ENCODE measurements around the gene MAGI1.

The MAGI1 gene

GRCh38 chr3:65560901-65561300 lies 477.8 kb downstream of the MAGI1 start:
- DNase-seq (ENCODE audit: low read depth) = no peak
- H3K4me3 ChIP-seq (ENCODE audit: low read length) = no peak overlapping the region
- TF ChIP-seq CTCF (conservative IDR thresholded peaks at IDR 0.05; ENCODE audit: low read depth, low read length) = no peak

- H3K4me3 ChIP-seq (ENCODE audit: low read length) = no peak overlapping the region
- TF ChIP-seq CTCF (conservative IDR thresholded peaks at IDR 0.05; ENCODE audit: low read depth, low read length) = no peak
- no peak for DNase-seq (ENCODE audit: low read depth)
Measured at GRCh38 chr3:65560133-65560532, 478.6 kb downstream of the MAGI1 start.

GRCh38 chr3:65559643-65560042 lies 479.1 kb downstream of the MAGI1 start:
- TF ChIP-seq CTCF (conservative IDR thresholded peaks at IDR 0.05; ENCODE audit: low read depth, low read length) = no peak
- no peak overlapping the region for H3K4me3 ChIP-seq (ENCODE audit: low read length)
- no peak for DNase-seq (ENCODE audit: low read depth)

GRCh38 chr3:65558826-65559225 lies 479.9 kb downstream of the MAGI1 start:
- no peak for TF ChIP-seq CTCF (conservative IDR thresholded peaks at IDR 0.05; ENCODE audit: low read depth, low read length)
- DNase-seq (ENCODE audit: low read depth) = no peak
- H3K4me3 ChIP-seq (ENCODE audit: low read length) = no peak overlapping the region

- no peak overlapping the region for H3K4me3 ChIP-seq (ENCODE audit: low read length)
- DNase-seq (ENCODE audit: low read depth) = no peak
- no peak for TF ChIP-seq CTCF (conservative IDR thresholded peaks at IDR 0.05; ENCODE audit: low read depth, low read length)
Measured at GRCh38 chr3:65557899-65558564, 480.7 kb downstream of the MAGI1 start.

- no peak for DNase-seq (ENCODE audit: low read depth)
- H3K4me3 ChIP-seq (ENCODE audit: low read length) = no peak overlapping the region
- TF ChIP-seq CTCF (conservative IDR thresholded peaks at IDR 0.05; ENCODE audit: low read depth, low read length) = no peak
Measured at GRCh38 chr3:65556934-65557577, 481.7 kb downstream of the MAGI1 start.

GRCh38 chr3:65552434-65552833 lies 486.3 kb downstream of the MAGI1 start:
- DNase-seq (ENCODE audit: low read depth) = no peak
- H3K4me3 ChIP-seq (ENCODE audit: low read length) = no peak overlapping the region
- TF ChIP-seq CTCF (conservative IDR thresholded peaks at IDR 0.05; ENCODE audit: low read depth, low read length) = no peak
